Measurements from ENCODE around the gene ZIK1. TPM values are rescaled to one million over a fixed set of nuclear protein-coding genes. Genes with fewer than 3 reads are reported as not detected.
A peak's percentile ranks its signal among the peaks of the same experiment; 100 is the strongest.

The ZIK1 gene
- total and polyA plus RNA-seq, 9 of the 15 experiments (the other 6 are each of a cell fraction or from before 2014, with no cell fraction given) = 0.03 to 0.42 (median 0.15) TPM; not detected in 1

DNA sequence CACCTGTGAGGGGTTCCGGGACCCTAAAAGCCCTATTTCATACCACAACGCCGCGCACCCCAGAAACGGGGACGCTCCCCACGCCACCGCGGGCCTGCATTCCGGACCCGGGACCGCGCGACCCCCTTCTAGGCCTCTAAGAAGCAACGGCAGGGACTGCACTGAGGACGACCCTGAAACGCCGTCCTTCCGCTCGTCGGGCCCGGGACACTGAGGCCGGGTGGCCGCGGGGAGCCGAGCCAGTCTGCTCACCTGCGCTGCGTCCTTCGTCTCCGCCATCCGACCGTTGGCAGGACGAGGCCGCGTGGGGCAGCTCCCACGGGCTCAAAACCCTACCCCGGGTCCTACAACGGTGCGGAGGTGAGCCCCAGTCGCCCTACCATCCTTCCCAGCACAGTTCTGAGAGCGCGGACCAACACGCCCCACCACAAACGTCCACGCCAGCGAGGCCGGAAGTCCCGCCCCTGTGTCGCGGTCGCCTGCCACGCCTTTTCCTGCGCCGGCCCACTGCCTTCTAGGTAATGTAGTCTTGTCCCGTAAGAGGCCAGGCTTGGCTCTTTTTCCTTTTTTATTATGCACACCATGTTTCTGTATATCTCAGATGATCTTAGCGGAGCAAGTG, 24.4 kb upstream of the ZIK1 start, which contains the start of gene ZNF550:
Gene ZNF550, minus strand, starts transcription at position 460 of the 622 bp plus-strand sequence. Its CDS starts 181 bp downstream, at position 279.
- H3K79me2 ChIP-seq (ENCODE audit: control insufficient read depth, insufficient read depth, low read length) = peaks cover 20% of the 10 kb centered on the region
- H3K4me1 ChIP-seq (replicated peaks in 1 of 2; ENCODE audit: control insufficient read depth in 2 of 2, insufficient read depth in 2 of 2, low read length in 2 of 2) = peaks cover 0 to 11% of the 10 kb centered on the region in 2 experiments; a peak in 2 of 5 replicates
- H2AFZ ChIP-seq (ENCODE audit: low read depth, low read length) = peak within 1 kb of the TSS; percentile 94
- H3K27ac ChIP-seq (ENCODE audit: extremely low read depth, low read depth, low read length) = peak within 1 kb of the TSS; percentile 69
- intact Hi-C loops (cut with micrococcal nuclease) = no loop called here
- no peaks in the 10 kb centered on the region; a peak in 1 of 5 replicates for H3K27me3 ChIP-seq (ENCODE audit: control insufficient read depth in 2 of 2, insufficient read depth in 2 of 2, low read length in 2 of 2)
- TSS peak; percentile 79 for BruUV-seq (replicated peaks)
- ChIA-PET CTCF (ENCODE audit: low intra/inter-chr PET ratio) (no interaction called here), POLR2A (no interaction called here)
- peak within 1 kb of the TSS; percentile 71 for H3K4me2 ChIP-seq (ENCODE audit: insufficient read depth, low read length)
- in situ Hi-C loops (cut with MboI) = no loop called here
- 4% methylated on average over 32 of the region's 56 CpGs for WGBS (ENCODE audit: insufficient coverage, low coverage, missing lambda C conversion rate)
- 0 out of 2 replicates have a peak, but pooled peaks cover 2% of the 10 kb centered on the region for H3K9me3 ChIP-seq (replicated peaks; ENCODE audit: control insufficient read depth, insufficient read depth, low read depth, low read length)
- ATAC-seq = peak; percentile 100
- peak; percentile 83 to 85 (median 84) for DNase-seq (ENCODE audit: extremely low read depth in 1 of 4, low spot score in 3 of 4)
- peak within 1 kb of the TSS; percentile 69 to 90 for H3K9ac ChIP-seq (ENCODE audit: insufficient read depth in 1 of 2, low read depth in 2 of 2, low read length in 2 of 2)
- peak; percentile 77 for FAIRE-seq
- H3K4me3 ChIP-seq = peak within 1 kb of the TSS; percentile 88
- H3K36me3 ChIP-seq (ENCODE audit: control insufficient read depth, insufficient read depth, low read length) = peaks cover 15% of the 10 kb centered on the region
- no peaks in the 10 kb centered on the region for H3K9me1 ChIP-seq (ENCODE audit: control insufficient read depth, insufficient read depth, low read length)
- H4K20me1 ChIP-seq (replicated peaks; ENCODE audit: control insufficient read depth, insufficient read depth, low read length) = no peaks in the 10 kb centered on the region
- TF ChIP-seq POLR2A (conservative IDR thresholded peaks at IDR 0.05) = peak; percentile 70
- TF ChIP-seq POLR3G (IDR thresholded peaks at IDR 0.05; ENCODE audit: extremely low read depth, insufficient read length, insufficient replicate concordance) = no peak
- no peak for TF ChIP-seq ZNF79 (CRISPR knock-in tag; IDR thresholded peaks at IDR 0.05; ENCODE audit: low read depth)
- peak; percentile 27 for TF ChIP-seq RBBP5 (IDR thresholded peaks at IDR 0.05; ENCODE audit: borderline replicate concordance, insufficient read depth, low read length, poor library complexity, severe bottlenecking)
- TF ChIP-seq, protein P1, sequence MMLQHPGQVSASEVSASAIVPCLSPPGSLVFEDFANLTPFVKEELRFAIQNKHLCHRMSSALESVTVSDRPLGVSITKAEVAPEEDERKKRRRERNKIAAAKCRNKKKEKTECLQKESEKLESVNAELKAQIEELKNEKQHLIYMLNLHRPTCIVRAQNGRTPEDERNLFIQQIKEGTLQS (IDR thresholded peaks at IDR 0.05) = no peak
- TF ChIP-seq, protein P1 (CRISPR knock-in tag; conservative IDR thresholded peaks at IDR 0.05) = no peak
- TF ChIP-seq MCM2 (IDR thresholded peaks at IDR 0.05; ENCODE audit: low read depth) = no peak
- no peak for TF ChIP-seq KLF10 (CRISPR knock-in tag; IDR thresholded peaks at IDR 0.05)
- TF ChIP-seq KLF6 (CRISPR knock-in tag; IDR thresholded peaks at IDR 0.05; ENCODE audit: borderline replicate concordance) = no peak
- no peak for TF ChIP-seq REST (IDR thresholded peaks at IDR 0.05; ENCODE audit: borderline replicate concordance)
- no peak for TF ChIP-seq REST (CRISPR knock-in tag; IDR thresholded peaks at IDR 0.05; ENCODE audit: low read depth)
- no peak for TF ChIP-seq SMAD1 (IDR thresholded peaks at IDR 0.05; ENCODE audit: low read depth, low read length, partially characterized antibody)
- no peak for TF ChIP-seq MAFK (IDR thresholded peaks at IDR 0.05; ENCODE audit: low read length)
- no peak for TF ChIP-seq STAG1 (CRISPR knock-in tag; IDR thresholded peaks at IDR 0.05; ENCODE audit: borderline replicate concordance)

Data from K562 (cell line).